GM21447 (cell line): ENCODE results near the gene PDGFA.
"Not testable (repeated sequence)": the region's sequence is repeated elsewhere in the genome, so short reads cannot be mapped to it uniquely, and the experiment has no call there.

Source experiments
- ATAC-seq: cut with Tn5 transposase; IDR thresholded peaks from one replicate; pipeline ENCODE4 v1.9.1; 2021; ENCODE audit not compliant: unreplicated experiment

The PDGFA gene

DNA sequence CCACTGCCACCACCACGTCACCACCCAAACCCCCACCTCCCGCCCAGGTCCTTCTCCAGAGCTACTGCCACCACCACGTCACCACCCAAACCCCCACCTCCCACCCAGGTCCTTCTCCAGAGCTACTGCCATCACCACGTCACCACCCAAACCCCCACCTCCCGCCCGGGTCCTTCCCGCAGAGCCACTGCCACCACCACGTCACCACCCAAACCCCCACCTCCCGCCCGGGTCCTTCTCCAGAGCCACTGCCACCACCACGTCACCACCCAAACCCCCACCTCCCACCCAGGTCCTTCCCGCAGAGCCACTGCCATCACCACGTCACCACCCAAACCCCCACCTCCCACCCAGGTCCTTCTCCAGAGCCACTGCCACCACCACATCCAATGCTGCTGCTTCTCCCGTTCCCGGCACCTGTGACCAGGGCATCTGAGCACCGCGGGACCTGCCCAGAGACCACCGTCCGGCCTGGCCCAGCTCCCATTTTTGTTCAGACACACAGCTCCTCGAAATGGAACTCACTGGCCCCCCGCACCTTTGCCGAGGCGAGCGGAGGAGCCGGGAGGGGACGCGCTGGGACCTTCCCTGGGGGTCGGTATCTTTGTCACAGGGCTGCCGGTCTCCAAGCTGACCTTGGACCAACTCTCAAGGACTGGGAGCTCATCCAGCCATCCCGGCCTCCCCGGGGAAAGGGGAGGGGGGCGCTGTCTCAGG, 32.7 kb upstream of the PDGFA start:
- ATAC-seq = not testable (repeated sequence)

DNA sequence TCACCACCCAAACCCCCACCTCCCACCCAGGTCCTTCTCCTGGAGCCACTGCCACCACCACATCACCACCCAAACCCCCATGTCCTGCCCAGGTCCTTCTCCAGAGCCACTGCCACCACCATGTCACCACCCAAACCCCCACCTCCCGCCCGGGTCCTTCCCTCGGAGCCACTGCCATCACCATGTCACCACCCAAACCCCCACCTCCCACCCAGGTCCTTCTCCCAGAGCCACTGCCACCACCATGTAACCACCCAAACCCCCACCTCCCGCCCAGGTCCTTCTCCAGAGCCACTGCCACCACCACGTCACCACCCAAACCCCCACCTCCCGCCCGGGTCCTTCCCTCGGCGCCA, 31.9 kb upstream of the PDGFA start:
- ATAC-seq = not testable (repeated sequence)

- ATAC-seq = no peak
These were observed 31.4 kb upstream of the PDGFA start for GRCh38 chr7:550881-551614.

GRCh38 chr7:549891-550625, 30.4 kb upstream of the PDGFA start:
- no peak for ATAC-seq

- ATAC-seq = no peak
These were observed 29.6 kb upstream of the PDGFA start for GRCh38 chr7:549066-549890.

GRCh38 chr7:548401-548800, 28.8 kb upstream of the PDGFA start:
- no peak for ATAC-seq

GRCh38 chr7:545470-545869, 25.8 kb upstream of the PDGFA start:
- ATAC-seq = no peak

- ATAC-seq = no peak
These were observed 24.9 kb upstream of the PDGFA start for GRCh38 chr7:544338-545221.

- ATAC-seq = no peak
These were observed 24.1 kb upstream of the PDGFA start for GRCh38 chr7:543501-544337.

DNA sequence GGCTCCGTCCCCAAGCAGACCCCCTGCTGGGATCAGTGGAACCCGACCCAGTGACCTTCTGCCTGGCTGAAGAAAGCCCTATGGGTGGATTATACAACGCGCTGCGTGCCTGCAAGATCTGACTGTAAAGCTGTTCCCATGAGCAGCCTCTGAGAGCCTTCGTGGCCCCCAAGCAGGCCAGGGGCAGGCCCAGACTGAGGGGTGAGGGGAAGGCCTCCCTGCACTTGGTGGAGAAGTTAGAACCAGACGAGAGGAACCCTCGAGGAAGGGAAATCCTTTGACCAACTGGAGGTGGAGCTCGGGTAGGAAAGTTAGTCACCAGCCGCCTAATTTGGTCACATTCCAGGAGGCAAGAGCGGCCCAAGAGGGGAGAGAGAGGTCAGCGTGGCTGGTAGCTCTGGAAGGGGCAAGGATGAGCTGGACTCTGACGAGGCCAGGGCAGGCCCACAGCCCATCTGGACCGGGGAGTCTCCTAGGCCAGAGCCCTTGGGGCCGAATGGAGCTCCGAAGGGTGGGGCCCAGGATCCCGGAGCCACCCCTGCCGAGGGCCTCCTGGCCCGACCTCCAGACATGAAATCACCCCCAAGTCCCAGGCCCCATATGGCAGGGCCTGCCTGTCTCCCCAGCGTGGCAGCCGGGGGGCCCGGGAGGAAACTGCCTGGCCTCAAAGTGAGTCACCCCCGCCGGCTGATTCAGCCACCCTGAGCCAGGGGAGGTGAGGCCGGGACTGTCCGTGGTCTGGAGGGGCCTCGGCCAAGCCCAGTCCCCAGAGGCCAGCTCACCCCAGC, 23.3 kb upstream of the PDGFA start:
- ATAC-seq = no peak

DNA sequence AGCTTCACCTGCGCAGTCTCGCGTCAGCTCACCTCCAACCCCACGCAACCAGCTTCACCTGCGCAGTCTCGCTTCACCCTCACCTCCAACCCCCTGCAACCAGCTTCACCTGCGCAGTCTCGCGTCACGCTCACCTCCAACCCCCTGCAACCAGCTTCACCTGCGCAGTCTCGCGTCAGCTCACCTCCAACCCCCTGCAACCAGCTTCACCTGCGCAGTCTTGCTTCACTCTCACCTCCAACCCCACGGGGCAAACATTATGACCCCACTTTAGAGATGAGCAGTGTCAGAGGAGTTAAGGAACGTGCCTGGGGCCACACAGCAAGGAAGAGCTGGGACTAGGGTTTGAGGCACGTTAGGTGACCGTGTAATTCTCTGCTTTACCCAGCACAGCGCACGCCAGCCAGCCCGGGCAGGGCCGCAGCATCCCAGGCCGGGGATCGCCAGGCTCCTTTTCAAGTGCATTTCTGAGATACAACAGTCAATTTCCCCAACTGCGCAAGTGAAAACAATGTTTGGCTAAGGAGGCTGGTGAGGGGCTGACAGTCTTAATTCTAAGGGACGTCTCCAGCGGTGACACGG, 22.6 kb upstream of the PDGFA start:
- ATAC-seq = no peak

GRCh38 chr7:541661-542060, 22.0 kb upstream of the PDGFA start:
- no peak for ATAC-seq

DNA sequence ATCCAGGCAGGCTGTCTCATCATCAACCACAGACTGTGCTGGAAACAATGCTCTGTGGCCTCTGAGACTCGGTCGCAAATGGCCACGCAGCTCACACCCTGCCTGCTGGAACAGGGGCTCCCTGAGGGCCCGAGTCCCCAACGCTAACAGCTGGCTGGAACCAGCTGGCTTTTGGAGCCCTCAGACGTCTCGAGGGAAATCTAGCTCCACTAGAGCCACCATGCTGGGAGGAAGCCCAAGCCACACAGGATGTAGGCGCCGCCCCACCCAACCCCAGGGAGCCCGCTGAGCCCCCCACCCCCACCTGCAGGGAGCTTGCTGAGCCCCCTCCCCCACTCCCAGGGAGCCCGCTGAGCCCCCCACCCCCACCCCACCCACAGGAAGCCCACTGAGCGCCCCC, 21.4 kb upstream of the PDGFA start:
- no peak for ATAC-seq

GRCh38 chr7:540579-540978, 20.9 kb upstream of the PDGFA start:
- ATAC-seq = no peak

- no peak for ATAC-seq
These were observed 20.2 kb upstream of the PDGFA start for GRCh38 chr7:539731-540411.

- no peak for ATAC-seq
These were observed 19.4 kb upstream of the PDGFA start for GRCh38 chr7:538764-539685.
